Epithelial cell of proximal tubule (primary cell): ENCODE data around the gene SMNDC1. TPM values are rescaled to one million over a fixed set of nuclear protein-coding genes. Genes with fewer than 3 reads are reported as not detected.

ENCODE experiments used
- DNase-seq: peaks from one replicate; pipeline ENCODE4 v3.0.0-alpha.2; 2011; ENCODE audit warnings: low read depth
- H3K4me3 ChIP-seq: 2 replicates; pipeline ENCODE4 v1.5.1; 2011; ENCODE audit warnings: low read depth, mild to moderate bottlenecking, low read length
- total RNA-seq: library from RNA; depleted of rRNA; stranded (reverse); fragments of >200 nt; gene quantifications from 2 replicates; pipeline ENCODE4 v1.2.3, GENCODE V29; 2015
- TF ChIP-seq, protein P1 (sequence below): conservative IDR thresholded peaks from 2 replicates; pipeline ENCODE4 v1.5.1; 2012; ENCODE audit warnings: low read depth, mild to moderate bottlenecking, low read length

The SMNDC1 gene
- total RNA-seq, 1 donor from 2014 or later, result 5.9 TPM

DNA sequence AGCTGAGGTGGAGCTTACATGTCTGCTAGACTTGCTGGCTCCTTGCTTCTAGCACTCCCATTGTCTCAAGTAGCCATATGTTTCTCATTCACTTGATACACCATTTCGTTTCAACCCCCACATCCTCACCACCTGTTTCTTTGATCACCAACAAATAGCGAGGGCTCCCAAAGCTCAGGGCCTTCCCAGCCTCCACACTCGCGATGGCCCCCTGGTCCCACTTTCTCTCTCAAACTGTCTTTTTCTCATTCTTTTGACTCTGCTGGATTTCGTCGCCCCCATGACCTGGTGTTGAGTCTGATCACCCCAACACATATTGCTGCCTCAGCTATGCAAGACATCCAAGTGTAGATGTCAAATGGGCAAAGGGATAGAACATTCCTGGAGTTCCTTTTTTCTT lies 26.0 kb upstream of the SMNDC1 start:
- TF ChIP-seq, protein P1, sequence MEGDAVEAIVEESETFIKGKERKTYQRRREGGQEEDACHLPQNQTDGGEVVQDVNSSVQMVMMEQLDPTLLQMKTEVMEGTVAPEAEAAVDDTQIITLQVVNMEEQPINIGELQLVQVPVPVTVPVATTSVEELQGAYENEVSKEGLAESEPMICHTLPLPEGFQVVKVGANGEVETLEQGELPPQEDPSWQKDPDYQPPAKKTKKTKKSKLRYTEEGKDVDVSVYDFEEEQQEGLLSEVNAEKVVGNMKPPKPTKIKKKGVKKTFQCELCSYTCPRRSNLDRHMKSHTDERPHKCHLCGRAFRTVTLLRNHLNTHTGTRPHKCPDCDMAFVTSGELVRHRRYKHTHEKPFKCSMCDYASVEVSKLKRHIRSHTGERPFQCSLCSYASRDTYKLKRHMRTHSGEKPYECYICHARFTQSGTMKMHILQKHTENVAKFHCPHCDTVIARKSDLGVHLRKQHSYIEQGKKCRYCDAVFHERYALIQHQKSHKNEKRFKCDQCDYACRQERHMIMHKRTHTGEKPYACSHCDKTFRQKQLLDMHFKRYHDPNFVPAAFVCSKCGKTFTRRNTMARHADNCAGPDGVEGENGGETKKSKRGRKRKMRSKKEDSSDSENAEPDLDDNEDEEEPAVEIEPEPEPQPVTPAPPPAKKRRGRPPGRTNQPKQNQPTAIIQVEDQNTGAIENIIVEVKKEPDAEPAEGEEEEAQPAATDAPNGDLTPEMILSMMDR, result no peak
- no peak for DNase-seq
- H3K4me3 ChIP-seq, result no peak overlapping the region

- no peak for DNase-seq
- no peak overlapping the region for H3K4me3 ChIP-seq
- TF ChIP-seq, protein P1, result no peak
Observed at GRCh38 chr10:110327262-110327914, 22.7 kb upstream of the SMNDC1 start.

- TF ChIP-seq, protein P1, result no peak
- no peak overlapping the region for H3K4me3 ChIP-seq
- peak; percentile 37 for DNase-seq
Observed at GRCh38 chr10:110326351-110327032, 21.8 kb upstream of the SMNDC1 start.

GRCh38 chr10:110324805-110325280 lies 20.1 kb upstream of the SMNDC1 start:
- DNase-seq, result no peak
- TF ChIP-seq, protein P1, result no peak
- no peak overlapping the region for H3K4me3 ChIP-seq

- TF ChIP-seq, protein P1, result no peak
- no peak for DNase-seq
- no peak overlapping the region for H3K4me3 ChIP-seq
Observed at GRCh38 chr10:110324201-110324804, 19.6 kb upstream of the SMNDC1 start.

DNA sequence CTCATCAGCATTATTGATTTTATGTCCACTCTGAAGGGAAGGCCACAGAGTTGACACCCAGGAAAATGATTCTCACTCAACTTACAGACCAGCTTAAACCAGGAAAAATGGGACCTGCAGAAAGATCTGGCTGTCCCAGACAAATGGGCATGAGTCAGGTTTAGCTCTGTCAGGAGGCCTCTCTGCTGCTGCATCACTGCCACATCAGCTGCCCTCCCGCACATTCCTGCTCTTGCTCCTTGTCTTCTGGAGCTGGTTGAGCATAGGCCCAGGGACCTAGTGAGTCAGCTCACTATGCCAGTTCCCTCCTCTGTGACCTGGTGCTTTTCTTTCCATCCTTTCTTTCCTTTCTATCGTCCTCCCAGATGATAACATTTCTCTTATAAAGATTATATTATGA lies 18.8 kb upstream of the SMNDC1 start:
- H3K4me3 ChIP-seq, result no peak overlapping the region
- peak; percentile 68 for DNase-seq
- TF ChIP-seq, protein P1, result no peak
